Urothelium cell line (cell line): ENCODE results near the gene FIBCD1.

ENCODE experiments used
- DNase-seq: peaks from one replicate; pipeline ENCODE4 v3.0.0; 2011; ENCODE audit warnings: low spot score, mixed read lengths
- FAIRE-seq: peaks from 2 replicates; lab custom pipeline; 2011; peaks lifted over from hg19 to GRCh38; lab: Jason Lieb, UNC

The FIBCD1 gene

DNA sequence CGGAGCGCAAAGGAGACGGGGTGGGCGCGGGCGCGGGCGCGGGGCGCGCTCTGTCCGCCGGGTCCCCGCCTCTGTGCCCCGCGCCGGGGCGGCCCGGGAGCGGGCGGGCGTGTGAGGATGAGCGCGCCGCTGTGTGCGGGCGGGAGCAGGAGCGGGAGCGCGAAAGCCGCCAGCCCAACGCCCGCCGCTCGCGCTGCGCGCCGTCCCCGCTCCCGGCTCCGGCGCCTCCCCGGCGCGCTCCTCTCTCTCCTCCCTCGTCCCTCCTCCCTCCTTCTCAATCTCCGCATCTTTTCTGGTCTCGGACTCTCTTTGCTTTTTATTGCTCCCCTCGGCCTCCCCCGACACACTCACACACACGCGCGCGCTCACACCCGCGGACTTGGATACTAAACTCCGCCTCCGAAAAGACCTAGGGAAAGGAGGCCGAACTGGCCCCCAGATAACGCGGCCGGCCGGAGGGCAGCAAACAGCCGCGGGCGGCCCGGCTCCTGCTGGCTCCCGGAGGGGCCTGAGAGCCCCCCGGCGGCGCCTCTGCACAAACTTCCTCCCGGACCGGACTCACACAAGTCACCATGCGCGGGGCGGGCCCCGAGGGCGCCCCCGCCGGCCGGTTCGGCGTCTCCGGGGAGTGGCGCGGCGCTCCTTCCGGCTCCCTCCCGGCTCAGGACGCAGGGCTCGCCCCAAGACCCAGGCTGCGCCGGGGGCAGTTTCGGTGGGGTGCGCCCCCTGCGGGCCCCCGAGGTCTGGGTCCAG, at the start of gene FIBCD1:
Gene FIBCD1, minus strand, starts transcription at position 596 of the 753 bp plus-strand sequence. CDS start 640 bp downstream, outside the sequence.
- no peak for FAIRE-seq

DNA sequence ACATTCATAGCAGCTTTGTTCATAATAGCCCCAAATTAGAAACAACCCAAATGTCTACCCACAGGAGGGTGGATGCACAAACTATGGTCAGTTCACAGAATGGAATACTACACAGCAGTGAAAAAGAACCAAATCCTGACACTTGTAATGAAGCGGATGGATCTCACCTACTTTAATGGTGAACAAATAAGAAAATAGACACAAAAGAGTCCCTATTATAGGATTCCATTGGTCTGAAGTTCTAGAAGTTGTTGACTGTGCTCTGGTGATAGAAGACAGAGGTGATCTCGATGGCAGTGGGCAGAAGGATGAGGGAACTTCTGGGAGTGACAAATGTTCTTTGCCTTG, 49.3 kb upstream of the FIBCD1 start:
- FAIRE-seq: no peak
- DNase-seq: no peak

More for the DNA sequence above, at the start of gene FIBCD1:
- DNase-seq: peak; percentile 80

- FAIRE-seq (no peak), DNase-seq (no peak)
Observed at GRCh38 chr9:130987738-130988399, 48.8 kb upstream of the FIBCD1 start.

- FAIRE-seq: no peak
- no peak for DNase-seq
Observed at GRCh38 chr9:130987054-130987453, 48.0 kb upstream of the FIBCD1 start.

- DNase-seq (no peak), FAIRE-seq (no peak)
Observed at GRCh38 chr9:130986356-130986965, 47.4 kb upstream of the FIBCD1 start.

DNA sequence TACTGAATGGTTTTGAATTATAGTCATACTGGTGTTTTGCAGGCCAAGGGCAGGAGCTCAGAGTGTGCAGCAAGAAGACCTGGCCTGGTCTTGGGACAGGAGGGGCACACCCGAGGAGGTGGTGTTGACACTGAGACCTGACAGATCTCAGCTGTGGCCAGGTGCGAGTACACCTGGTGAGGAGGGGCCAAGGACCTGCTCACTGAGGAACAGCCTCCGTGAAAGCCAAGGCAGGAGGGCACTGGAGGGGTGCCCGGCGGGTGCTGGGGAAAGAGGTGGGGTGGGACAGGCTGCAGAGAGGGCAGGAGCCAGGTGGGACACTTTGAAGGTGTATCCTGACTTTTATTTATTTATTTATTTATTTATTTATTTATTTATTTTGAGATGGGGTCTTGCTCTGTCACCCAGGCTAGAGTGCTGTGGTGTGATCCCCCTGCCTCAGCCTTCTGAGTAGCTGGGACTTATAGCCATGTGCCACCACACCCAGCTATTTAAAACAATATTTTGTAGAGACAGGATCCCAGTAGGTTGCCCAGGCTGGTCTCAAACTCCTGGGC, 46.6 kb upstream of the FIBCD1 start:
- DNase-seq (no peak), FAIRE-seq (no peak)

DNA sequence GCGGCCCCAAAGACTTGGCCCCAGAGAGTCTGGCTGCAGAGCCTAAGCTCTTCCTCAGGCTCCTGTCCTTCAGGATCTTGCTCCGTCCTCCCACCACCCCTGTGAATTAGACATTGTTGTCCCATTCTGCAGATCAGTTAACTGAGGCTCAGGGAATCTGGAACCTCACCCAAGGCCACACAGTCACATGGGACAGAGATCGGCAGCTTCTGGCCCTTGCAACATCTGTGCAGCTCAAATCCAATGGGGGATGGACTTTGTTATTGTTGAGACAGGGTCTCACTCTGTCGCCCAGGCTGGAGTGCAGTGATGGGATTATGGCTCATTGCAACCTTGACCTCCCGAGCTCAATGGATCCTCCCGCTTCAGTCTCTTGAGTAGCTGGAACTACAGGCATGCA, 46.0 kb upstream of the FIBCD1 start:
- no peak for DNase-seq
- FAIRE-seq: no peak

- no peak for FAIRE-seq
- DNase-seq: no peak
Observed at GRCh38 chr9:130984521-130984920, 45.5 kb upstream of the FIBCD1 start.

GRCh38 chr9:130983970-130984369, 44.9 kb upstream of the FIBCD1 start:
- no peak for DNase-seq
- no peak for FAIRE-seq

DNA sequence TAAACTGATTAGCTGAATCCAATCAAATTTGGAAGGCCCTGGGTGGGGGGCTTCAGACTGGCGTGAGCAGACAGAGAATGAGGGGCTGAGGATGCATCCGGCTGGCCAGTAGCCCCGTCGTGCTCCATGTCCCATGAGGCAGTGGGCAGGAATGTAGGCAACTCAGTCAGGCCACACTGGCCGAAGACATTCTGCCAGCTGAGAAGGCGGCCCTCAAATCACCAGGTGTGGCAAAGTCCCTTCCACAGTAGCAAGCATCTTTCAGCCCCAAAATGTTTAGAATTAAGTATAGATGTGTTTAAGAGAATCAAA, 44.3 kb upstream of the FIBCD1 start:
- DNase-seq: no peak
- no peak for FAIRE-seq

GRCh38 chr9:130982636-130983358, 43.8 kb upstream of the FIBCD1 start:
- DNase-seq (no peak), FAIRE-seq (no peak)

DNA sequence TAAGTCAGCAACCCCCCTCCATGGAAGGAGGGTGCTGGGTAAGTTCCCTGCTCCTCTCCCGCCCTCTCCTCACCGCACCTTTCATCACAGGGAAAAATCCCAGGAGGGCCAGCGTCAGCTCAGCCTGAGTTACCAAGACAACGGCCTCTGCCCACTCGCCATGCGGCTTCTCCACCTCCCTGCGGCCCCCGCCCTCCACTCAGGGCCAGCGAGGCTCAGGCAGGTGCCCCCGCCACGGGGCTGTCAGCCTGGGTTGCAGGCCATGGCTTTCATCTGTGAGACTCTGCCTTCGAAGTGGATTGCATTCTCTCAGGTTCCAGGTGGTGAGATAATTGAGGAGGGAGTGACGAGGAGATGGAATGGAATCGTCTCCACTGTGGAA, 42.7 kb upstream of the FIBCD1 start:
- DNase-seq (no peak), FAIRE-seq (no peak)

DNA sequence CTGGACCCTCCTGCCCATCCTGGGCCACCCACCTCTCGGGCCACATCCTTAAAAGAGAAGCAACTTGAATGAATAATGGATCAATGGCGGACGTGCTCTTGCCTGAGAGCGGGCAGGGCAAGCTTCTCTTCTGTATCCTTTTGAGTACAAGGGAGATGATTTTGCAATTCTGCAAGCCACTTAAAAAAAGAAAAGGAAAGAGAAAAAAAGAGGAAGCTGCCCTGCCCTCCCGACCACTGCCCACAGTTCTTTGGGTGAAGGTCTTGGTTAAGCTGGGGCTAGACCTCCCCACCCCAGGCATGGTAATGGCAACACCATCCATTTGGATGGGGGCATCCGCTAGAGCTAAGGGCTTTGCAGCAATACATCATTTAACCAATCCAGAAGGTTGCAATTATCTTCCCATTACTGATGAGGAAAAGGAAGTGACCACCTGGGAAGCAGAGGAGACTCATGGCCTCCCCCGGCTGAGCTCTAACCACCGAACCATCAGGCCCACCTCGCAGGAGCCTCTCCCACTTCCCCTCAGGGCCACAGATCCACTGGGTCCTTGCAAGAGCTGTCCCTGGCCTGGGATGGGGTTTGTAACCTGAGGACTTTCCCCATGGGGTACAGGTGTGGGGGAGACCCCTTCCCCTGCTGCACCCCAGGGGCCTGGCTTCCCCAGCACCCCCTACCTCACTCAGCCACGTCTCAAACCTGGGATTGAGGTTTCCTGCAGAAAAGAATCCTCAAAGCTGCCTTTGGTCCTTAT, 42.1 kb upstream of the FIBCD1 start:
- no peak for DNase-seq
- no peak for FAIRE-seq

- FAIRE-seq: no peak
- no peak for DNase-seq
Observed at GRCh38 chr9:130980526-130980925, 41.5 kb upstream of the FIBCD1 start.

- DNase-seq (no peak), FAIRE-seq (no peak)
Observed at GRCh38 chr9:130979591-130980385, 40.7 kb upstream of the FIBCD1 start.

DNA sequence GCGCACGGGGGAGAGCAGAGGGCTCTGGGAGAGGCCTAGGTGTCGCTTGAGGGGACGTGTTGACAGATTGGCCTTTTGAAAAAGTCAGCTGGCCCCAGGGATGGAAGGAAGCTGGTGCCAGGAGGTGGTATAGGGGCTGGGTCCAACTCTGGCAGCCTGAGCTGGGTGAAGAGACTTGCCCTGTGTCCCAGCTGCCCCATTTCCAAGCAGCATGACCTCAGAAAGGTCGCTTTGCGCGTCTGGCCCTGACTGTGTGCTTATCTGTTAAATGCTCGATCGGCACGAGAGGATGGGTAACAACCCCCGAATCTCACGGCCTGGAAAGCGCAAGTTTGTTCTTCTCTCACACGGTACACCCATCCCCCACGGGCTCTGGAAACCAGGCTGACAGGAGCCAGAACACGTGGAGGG, 38.8 kb upstream of the FIBCD1 start:
- FAIRE-seq: no peak
- DNase-seq: no peak

GRCh38 chr9:130975932-130976841, 37.1 kb upstream of the FIBCD1 start:
- no peak for DNase-seq
- FAIRE-seq: no peak

GRCh38 chr9:130975156-130975555, 36.1 kb upstream of the FIBCD1 start:
- FAIRE-seq: no peak
- DNase-seq: no peak

DNA sequence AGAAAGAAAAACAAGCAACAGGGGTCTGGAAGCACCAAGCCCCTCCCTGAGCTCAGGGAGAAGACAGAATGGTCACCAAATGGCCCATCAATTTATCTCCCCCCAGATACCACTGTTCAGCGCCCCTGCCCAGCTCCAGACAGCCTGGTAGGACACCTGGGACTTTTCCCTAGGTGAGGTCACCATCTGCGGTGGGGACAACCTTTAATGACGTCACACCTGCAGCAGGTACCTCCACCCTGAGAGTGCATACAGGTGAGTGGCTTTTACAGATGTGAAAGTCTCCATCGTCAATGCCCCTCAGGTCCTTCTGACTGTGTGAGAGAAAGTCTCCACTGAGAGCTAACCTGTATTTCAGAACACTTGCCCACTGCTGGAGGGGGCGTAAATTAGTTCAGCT, 35.6 kb upstream of the FIBCD1 start:
- no peak for DNase-seq
- no peak for FAIRE-seq
